NB4 (cell line): Measurements from ENCODE around the gene TBC1D23.
"Not testable (repeated sequence)": the region's sequence is repeated elsewhere in the genome, so short reads cannot be mapped to it uniquely, and the experiment has no call there.

Source experiments
- DNase-seq: peaks from one replicate; pipeline ENCODE4 v3.0.0; 2010; ENCODE audit warnings: low read depth
- H3K4me3 ChIP-seq: one replicate; pipeline ENCODE4 v1.5.1; 2011; ENCODE audit warnings: mild to moderate bottlenecking, low read depth, low read length, moderate library complexity
- MYC ChIP-seq: IDR thresholded peaks from 2 replicates; pipeline ENCODE4 v1.6.1; 2011; ENCODE audit warnings: low read depth, low read length
- POLR2A ChIP-seq: IDR thresholded peaks from 2 replicates; pipeline ENCODE4 v1.6.1; 2011; ENCODE audit warnings: mild to moderate bottlenecking; ENCODE audit not compliant: insufficient read length; ENCODE audit errors: extremely low read depth
- TF ChIP-seq, protein P1 (sequence below): IDR thresholded peaks from 2 replicates; pipeline ENCODE4 v1.6.1; 2011; ENCODE audit warnings: low read depth, low read length
- TF ChIP-seq, protein P2 (sequence below): IDR thresholded peaks from one replicate; pipeline ENCODE4 v1.5.1; 2012; ENCODE audit warnings: low read depth, low read length

The TBC1D23 gene

DNA sequence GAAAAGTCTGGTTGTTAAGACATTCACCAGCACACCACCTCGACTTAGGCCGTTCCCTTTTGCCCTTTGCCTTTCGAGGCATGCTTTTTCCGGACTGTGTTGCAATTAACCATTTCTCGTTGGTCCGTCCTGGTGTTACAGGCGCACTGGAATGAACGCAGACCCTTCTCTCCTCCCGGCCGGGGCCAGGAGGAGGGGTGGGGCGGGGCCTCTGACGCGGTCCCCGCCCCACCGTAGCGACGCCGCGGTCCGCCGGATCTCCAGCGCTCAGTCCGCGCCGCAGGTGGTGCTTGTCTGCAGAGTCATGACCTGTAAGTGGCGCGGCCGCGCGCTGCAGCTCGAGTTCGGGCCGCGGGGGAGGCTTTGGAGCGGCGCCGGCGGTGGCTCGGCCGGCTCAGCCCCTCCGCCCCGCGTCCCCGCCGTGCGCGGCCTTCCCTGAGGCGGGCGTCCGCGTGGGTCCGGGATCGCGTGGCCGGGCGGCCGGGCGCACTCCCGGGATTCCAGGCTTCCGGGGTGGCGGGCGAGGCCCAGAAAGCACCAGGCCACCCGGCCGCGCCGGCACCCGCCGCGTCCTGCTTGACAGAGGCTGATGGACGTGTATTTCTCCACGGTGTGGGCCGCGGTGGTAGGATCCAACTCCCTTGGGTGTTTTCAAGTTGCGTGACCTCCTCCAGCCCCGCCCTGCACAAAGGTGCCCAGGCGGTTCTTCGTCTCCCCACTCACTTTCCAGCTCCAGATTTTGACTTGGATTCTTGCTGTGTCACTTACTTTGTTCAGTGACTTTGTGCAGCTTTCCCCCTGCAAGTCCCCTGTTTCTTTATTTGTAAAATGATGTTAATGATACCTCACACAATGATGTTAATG lies 73.9 kb downstream of the TBC1D23 start, which contains the start of gene NIT2:
Gene NIT2, plus strand, starts transcription at position 270 of the 864 bp plus-strand sequence. Its CDS starts 35 bp downstream, at position 305.
- peak; percentile 95 for DNase-seq
- peak within 1 kb of the TSS; percentile 84 for H3K4me3 ChIP-seq
- TF ChIP-seq, protein P1, sequence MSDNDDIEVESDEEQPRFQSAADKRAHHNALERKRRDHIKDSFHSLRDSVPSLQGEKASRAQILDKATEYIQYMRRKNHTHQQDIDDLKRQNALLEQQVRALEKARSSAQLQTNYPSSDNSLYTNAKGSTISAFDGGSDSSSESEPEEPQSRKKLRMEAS, result peak; percentile 82
- TF ChIP-seq MYC (peak; percentile 42), POLR2A (peak; percentile 89)
- TF ChIP-seq, protein P2, sequence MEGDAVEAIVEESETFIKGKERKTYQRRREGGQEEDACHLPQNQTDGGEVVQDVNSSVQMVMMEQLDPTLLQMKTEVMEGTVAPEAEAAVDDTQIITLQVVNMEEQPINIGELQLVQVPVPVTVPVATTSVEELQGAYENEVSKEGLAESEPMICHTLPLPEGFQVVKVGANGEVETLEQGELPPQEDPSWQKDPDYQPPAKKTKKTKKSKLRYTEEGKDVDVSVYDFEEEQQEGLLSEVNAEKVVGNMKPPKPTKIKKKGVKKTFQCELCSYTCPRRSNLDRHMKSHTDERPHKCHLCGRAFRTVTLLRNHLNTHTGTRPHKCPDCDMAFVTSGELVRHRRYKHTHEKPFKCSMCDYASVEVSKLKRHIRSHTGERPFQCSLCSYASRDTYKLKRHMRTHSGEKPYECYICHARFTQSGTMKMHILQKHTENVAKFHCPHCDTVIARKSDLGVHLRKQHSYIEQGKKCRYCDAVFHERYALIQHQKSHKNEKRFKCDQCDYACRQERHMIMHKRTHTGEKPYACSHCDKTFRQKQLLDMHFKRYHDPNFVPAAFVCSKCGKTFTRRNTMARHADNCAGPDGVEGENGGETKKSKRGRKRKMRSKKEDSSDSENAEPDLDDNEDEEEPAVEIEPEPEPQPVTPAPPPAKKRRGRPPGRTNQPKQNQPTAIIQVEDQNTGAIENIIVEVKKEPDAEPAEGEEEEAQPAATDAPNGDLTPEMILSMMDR, result no peak

DNA sequence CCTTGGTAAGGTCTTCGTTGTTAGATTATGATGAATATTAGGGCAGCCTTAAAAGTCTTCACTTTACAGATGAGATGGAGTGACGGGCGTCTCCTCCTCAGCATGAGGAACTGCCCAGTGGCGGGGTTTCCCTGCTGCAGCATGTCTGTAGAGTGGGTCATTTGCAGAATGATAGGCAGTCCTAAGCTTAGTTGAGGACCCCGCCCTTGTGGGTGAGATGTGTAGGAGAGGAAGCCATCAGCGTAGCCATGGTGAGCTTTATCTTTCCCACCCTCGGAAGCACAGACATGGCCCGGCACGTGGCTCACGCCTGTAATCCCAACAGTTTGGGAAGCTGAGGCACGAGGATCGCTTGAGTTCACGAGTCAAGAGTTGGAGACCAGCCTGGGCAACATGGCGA lies 74.6 kb downstream of the TBC1D23 start:
- H3K4me3 ChIP-seq, result peak overlapping the region; percentile 84
- TF ChIP-seq, protein P1, result peak; percentile 41; the same call in 1 of the 2 replicates
- TF ChIP-seq, protein P2, result no peak
- no peak for TF ChIP-seq MYC
- TF ChIP-seq POLR2A, result no peak
- peak; percentile 78 for DNase-seq

DNA sequence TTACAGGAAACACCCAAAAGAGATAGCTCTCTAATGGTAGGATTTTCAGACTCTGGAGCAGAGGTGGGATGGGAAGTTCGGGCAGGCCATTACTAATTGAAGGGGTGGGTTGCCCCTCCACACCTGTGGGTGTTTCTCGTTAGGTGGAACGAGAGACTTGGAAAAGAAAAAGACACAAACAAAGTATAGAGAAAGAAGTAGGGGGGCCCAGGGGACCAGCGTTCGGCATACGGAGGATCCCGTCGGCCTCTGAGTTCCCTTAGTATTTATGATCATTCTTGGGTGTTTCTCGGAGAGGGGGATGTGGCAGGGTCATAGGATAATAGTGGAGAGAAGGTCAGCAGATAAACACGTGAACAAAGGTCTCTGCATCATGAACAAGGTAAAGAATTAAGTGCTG lies 75.4 kb downstream of the TBC1D23 start:
- peak overlapping the region; percentile 84 for H3K4me3 ChIP-seq
- not testable (repeated sequence) for DNase-seq

DNA sequence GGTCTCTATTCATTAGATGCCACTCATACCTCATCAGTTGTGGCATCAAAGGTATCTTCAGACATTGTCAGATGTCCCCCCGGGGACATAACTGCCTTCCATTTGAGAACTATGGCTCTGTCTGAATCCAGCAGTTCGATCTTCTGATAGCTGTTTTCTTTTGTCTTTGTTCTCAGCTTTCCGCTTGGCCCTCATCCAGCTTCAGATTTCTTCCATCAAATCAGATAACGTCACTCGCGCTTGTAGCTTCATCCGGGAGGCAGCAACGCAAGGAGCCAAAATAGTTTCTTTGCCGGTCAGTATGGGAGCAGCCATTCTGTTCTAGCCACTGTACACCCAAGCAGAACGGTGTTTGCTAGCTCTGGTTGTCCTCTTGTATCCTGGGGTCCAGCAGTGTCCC lies 78.1 kb downstream of the TBC1D23 start:
- no peak overlapping the region for H3K4me3 ChIP-seq
- no peak for DNase-seq
- TF ChIP-seq MYC (no peak), POLR2A (no peak)
- TF ChIP-seq, protein P2, result no peak
- TF ChIP-seq, protein P1, result no peak

DNA sequence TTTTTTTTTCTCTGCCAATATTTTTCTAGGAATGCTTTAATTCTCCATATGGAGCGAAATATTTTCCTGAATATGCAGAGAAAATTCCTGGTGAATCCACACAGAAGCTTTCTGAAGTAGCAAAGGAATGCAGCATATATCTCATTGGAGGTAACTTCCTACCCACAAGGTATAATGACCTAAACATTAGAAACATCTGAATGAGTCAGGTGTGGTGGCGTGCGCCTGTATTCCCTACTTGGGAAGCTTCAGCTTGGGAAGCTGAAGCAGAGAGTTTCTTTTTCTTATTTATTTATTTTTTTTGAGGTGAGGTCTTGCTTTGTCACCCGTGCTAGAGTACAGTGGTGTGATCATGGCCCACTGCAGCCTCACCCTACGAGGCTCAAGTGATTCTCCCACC lies 79.0 kb downstream of the TBC1D23 start:
- no peak overlapping the region for H3K4me3 ChIP-seq
- no peak for DNase-seq
- no peak for TF ChIP-seq POLR2A
- TF ChIP-seq, protein P1, result no peak
- TF ChIP-seq, protein P2, result no peak
- no peak for TF ChIP-seq MYC

DNA sequence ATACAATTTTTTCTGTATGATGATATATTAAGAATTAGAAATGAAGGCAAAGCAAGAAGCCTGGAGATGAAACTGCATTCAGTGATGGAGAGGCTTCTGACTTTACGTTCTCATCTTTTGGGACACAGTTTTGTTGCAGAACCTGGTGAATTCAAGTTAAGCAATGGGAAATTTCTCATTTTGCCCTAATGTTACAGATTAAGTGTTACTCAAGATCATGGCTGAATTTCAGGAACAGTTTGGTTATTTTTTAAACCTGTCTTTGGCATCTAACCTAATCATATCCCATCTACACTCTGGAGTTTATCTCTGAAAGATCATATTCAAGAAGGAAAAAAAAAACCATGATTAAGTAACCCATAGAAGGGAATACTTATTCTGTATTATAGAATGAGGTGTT lies 79.7 kb downstream of the TBC1D23 start:
- H3K4me3 ChIP-seq, result no peak overlapping the region
- DNase-seq, result no peak
- TF ChIP-seq MYC (no peak), POLR2A (no peak)
- TF ChIP-seq, protein P2, result no peak
- TF ChIP-seq, protein P1, result no peak
